Measurements from ENCODE around the gene PHACTR4. TPM values are rescaled to one million over a fixed set of nuclear protein-coding genes. Genes with fewer than 3 reads are reported as not detected.

The PHACTR4 gene
- total and polyA plus RNA-seq, 9 of the 15 experiments (the other 6 are each of a cell fraction or from before 2014, with no cell fraction given): 6.4 to 43.6 (median 14.2) TPM

GRCh38 chr1:28518745-28519341 lies 149.3 kb downstream of the PHACTR4 start (continued):
- TF ChIP-seq ARID1B (IDR thresholded peaks at IDR 0.05): peak; percentile 49
- no peak for TF ChIP-seq RBM39 (optimal IDR thresholded peaks at IDR 0.05; ENCODE audit: low read depth, low read length)
- TF ChIP-seq ZBTB49 (CRISPR knock-in tag; IDR thresholded peaks at IDR 0.05; ENCODE audit: borderline replicate concordance): no peak
- TF ChIP-seq ZNF518B (CRISPR knock-in tag; IDR thresholded peaks at IDR 0.05): no peak
- no peak for TF ChIP-seq HOMEZ (CRISPR knock-in tag; IDR thresholded peaks at IDR 0.05)
- TF ChIP-seq ID3 (CRISPR knock-in tag; IDR thresholded peaks at IDR 0.05): no peak
- peak; percentile 62; the same call in 1 of the 2 replicates for TF ChIP-seq ID3 (tag; IDR thresholded peaks at IDR 0.05)
- TF ChIP-seq NCOA1 (IDR thresholded peaks at IDR 0.05; ENCODE audit: low read depth): 0 out of 2 replicates have a peak, but pooled peaks have one; percentile 43
- TF ChIP-seq CUX1 (CRISPR knock-in tag; IDR thresholded peaks at IDR 0.05): peak; percentile 47; the same call in 1 of the 2 replicates
- peak; percentile 65 for TF ChIP-seq NFE2 (IDR thresholded peaks at IDR 0.05; ENCODE audit: low read depth)
- no peak for TF ChIP-seq BRD9 (IDR thresholded peaks at IDR 0.05; ENCODE audit: low read depth, partially characterized antibody)
- 0 out of 2 replicates have a peak, but pooled peaks have one; percentile 4 for TF ChIP-seq CAMTA2 (CRISPR knock-in tag; conservative IDR thresholded peaks at IDR 0.05)
- TF ChIP-seq PHB (CRISPR knock-in tag; IDR thresholded peaks at IDR 0.05): no peak
- no peak for TF ChIP-seq NFATC3 (IDR thresholded peaks at IDR 0.05)

All from K562 (cell line).